LNCaP clone FGC (cell line): ENCODE measurements around the gene ANKH.

ENCODE experiments used
- DNase-seq: peaks from one replicate; pipeline ENCODE4 v3.0.0-alpha.2; 2011; ENCODE audit warnings: low read depth
- H3K4me3 ChIP-seq: 2 replicates; pipeline ENCODE4 v1.5.1; 2011; ENCODE audit warnings: mild to moderate bottlenecking, low read depth, low read length, control low read depth
- TF ChIP-seq, protein P1 (sequence below): IDR thresholded peaks from 2 replicates; pipeline ENCODE4 v1.5.1; 2012; ENCODE audit warnings: mild to moderate bottlenecking; ENCODE audit not compliant: control insufficient read depth, insufficient read depth; ENCODE audit errors: extremely low read depth

ANKH gene

DNA sequence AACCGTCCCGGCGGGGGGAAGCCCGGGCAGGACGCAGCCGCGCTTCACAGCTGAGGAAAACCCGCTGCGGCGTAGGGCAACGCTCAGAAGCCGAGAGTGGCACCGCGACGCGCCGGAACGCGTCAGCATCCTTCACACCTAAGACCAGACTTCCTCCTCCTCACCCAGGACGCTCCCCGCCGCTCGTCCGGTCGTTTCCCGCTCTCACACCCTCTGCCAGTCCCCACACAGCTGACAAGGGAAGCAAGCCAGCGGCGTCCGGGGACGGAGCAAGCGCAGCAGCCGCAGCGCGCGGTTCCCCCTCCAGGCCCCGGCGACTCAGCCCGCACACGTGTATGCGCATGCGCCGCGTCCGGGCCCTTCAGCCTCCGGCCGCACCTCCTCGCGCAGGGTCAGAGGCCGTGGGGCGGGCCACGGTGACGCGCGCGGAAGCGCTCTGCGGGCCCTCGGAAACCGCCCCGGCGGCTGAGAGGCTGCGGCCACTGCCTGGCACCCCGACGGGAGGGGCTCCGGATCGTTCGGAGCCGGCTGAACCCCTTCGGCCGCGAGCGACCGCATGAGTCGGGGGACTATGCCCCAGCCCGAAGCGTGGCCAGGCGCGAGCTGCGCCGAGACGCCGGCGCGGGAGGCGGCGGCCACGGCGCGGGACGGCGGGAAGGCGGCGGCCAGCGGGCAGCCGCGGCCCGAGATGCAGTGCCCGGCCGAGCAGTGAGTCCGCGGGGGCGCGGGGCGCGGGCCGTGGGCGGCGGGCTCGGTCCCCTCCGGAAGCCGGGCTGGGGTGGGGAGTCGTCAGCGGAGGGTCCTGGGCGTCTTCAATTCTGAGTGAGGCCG, 207.1 kb downstream of the ANKH start, which contains the start of gene OTULIN:
Gene OTULIN (plus strand): TSS at position 449 of the 831 bp plus-strand sequence. CDS start 108 bp downstream, at position 557.
- DNase-seq = peak; percentile 66
- H3K4me3 ChIP-seq = peak within 1 kb of the TSS; percentile 83
- TF ChIP-seq, protein P1, sequence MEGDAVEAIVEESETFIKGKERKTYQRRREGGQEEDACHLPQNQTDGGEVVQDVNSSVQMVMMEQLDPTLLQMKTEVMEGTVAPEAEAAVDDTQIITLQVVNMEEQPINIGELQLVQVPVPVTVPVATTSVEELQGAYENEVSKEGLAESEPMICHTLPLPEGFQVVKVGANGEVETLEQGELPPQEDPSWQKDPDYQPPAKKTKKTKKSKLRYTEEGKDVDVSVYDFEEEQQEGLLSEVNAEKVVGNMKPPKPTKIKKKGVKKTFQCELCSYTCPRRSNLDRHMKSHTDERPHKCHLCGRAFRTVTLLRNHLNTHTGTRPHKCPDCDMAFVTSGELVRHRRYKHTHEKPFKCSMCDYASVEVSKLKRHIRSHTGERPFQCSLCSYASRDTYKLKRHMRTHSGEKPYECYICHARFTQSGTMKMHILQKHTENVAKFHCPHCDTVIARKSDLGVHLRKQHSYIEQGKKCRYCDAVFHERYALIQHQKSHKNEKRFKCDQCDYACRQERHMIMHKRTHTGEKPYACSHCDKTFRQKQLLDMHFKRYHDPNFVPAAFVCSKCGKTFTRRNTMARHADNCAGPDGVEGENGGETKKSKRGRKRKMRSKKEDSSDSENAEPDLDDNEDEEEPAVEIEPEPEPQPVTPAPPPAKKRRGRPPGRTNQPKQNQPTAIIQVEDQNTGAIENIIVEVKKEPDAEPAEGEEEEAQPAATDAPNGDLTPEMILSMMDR = no peak

DNA sequence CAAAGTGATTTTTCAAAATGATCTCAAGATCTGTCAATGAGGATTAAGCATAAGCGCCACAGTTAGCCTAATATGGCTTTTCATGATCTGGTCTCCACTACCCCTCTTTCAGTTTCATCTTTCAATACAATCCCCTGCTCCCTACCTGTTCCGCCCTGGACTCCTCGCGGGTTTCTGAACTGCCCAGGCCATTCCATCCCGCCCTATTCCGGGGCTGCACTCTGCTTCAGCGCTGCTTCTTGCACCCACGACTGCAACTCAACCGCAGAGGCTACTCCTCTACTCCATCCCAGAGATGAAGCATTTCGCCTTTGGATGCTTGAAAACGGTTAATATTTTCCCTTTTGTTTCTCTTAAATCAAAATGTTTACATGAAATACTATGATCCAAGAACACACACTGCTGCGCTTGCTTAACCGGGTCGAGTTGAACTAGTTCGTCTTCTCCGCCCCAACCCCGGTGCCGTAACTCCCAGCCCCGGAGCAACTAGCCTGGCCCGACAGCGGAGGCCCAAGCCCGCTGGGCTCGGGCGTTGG, 207.8 kb downstream of the ANKH start:
- H3K4me3 ChIP-seq = peak overlapping the region; percentile 83
- DNase-seq = no peak
- TF ChIP-seq, protein P1 = no peak

DNA sequence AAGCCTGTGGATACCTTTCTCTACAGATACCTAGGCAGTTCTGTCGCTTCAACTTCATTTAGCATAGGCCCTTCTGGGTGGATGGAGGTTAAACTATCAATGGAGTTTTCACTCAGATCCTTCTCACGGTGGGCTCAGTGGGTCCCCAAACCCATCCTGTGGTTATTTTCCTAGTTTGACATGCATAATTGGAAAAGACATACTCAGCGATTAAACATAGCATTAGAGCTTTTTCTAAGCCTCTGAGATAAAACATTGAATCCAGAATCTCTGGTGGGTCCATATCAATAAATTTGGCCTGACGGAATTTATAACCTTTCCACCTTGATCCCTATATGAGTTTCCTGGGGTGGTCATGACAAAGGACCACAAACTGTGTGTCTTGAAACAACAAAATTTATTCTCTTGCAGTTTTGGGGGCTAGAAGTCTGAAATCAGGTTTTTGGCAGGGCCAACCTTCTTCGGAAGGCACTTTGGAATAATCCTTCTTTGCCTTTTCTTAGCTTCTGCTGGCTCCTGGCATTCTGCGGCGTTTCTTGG, 208.8 kb downstream of the ANKH start:
- no peak overlapping the region; the same call in 1 of the 2 replicates for H3K4me3 ChIP-seq
- TF ChIP-seq, protein P1 = no peak
- no peak for DNase-seq

DNA sequence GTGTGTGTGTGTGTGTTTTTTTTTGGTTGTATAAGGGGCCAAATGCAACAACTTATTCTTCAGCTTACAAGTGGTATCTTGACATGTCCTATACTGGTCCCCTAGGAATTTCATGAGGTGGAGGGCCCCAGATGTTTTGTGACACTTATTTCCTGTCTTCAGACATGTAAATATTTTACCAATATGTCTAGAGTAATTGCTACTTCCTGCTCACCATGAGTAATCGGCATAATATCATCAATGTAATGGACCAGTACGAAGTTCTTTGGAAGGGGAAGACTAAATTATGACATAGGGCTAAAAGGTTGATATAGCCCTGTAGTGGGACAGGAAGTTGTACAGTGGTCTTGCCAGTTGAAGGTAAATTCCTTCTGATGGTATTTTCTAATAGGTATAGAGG, 210.7 kb downstream of the ANKH start:
- H3K4me3 ChIP-seq = no peak overlapping the region
- TF ChIP-seq, protein P1 = no peak
- DNase-seq = no peak

DNA sequence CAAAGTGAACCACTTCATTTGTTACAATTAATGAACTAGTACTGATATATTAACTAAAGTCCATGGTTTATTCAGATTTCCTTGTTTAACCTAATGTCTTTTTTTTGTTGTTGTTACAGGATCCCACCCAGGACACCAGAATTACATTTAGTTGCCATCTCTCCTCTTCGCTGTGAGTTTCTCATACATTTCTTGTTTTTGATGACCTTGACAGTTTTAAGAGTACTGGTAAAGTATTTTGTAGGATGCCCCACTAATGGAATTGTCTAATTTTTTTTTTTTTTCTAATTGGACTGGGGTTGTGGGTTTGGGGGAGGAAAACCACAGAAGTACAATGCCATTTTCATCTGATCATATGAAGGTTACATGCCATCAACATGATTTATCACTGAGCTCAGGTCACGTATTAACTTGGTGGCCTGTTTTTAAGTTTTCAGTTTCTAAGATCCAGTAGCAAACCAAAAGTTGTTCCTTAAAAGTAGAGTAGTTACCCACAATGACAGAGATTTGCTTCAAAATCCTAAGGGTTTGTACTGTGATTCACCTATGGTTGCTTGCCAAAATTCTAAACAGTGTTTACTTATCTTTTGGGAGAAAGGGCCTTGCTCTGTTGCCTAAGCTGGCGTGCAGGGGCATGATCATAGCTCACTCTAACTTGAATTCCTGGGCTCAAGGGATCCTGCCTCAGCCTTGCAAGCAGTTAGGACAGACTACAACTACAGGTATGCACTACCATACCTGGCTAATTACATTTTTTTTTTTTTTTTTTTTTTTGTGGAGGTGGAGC, 211.6 kb downstream of the ANKH start:
- no peak overlapping the region for H3K4me3 ChIP-seq
- TF ChIP-seq, protein P1 = no peak
- no peak for DNase-seq

DNA sequence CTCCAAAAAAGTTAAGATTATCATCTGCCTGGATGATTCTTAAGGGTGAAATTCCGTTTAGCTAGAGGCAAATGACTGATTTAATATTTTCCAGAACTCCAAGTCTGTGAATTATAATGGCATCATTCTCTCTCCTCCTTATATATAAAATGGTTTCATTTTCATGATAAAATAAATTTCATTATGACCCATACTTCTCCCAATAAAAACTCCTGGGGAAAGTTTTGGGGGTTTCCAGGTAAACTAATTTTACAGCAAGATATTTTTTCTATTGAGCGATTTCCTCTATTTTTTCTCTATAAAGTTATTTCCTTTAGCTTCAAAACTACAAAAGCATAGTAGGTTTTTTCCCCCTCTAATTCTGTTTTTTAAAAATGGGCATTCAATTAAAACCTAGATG, 214.7 kb downstream of the ANKH start:
- TF ChIP-seq, protein P1 = no peak
- no peak overlapping the region for H3K4me3 ChIP-seq
- no peak for DNase-seq
